OCI-LY3 (cell line): ENCODE data around the gene JAKMIP1.

Experiments
- H2AFZ ChIP-seq: fragments of 200-600, 300-600 bp; shearing (Covaris generic); 2 replicates; pipeline ENCODE4 v1.6.0; 2014; ENCODE audit warnings: antibody characterized with exemption, low read depth, low read length
- H3K27ac ChIP-seq: fragments of 200-600, 300-600 bp; sonication (generic); 2 replicates; pipeline ENCODE4 v1.5.1; 2014; ENCODE audit warnings: mild to moderate bottlenecking, low read length, moderate library complexity, mixed read lengths
- H3K27me3 ChIP-seq: fragments of 200-600, 300-600 bp; sonication (generic); 2 replicates; pipeline ENCODE4 v1.6.1; 2014; ENCODE audit warnings: low read depth, low read length, mixed read lengths
- H3K36me3 ChIP-seq: fragments of 200-600, 300-600 bp; sonication (generic); replicated peaks from 2 replicates; pipeline ENCODE3; 2014; ENCODE audit warnings: low read depth, low read length, mixed read lengths
- H3K4me1 ChIP-seq: fragments of 300-600, 200-600 bp; sonication (generic); 2 replicates; pipeline ENCODE4 v1.6.1; 2014; ENCODE audit warnings: low read length, mixed read lengths
- H3K4me2 ChIP-seq: fragments of 200-600, 300-600 bp; sonication (generic); 2 replicates; pipeline ENCODE4 v1.6.1; 2014; ENCODE audit warnings: low read length, mixed read lengths
- H3K4me3 ChIP-seq: fragments of 300-600, 200-600 bp; sonication (generic); 2 replicates; pipeline ENCODE4 v1.5.1; 2014; ENCODE audit warnings: antibody characterized with exemption, mild to moderate bottlenecking, low read length, moderate library complexity
- H3K79me2 ChIP-seq: fragments of 300-600, 200-600 bp; shearing (Covaris generic); 2 replicates; pipeline ENCODE4 v1.6.1; 2014; ENCODE audit warnings: mild to moderate bottlenecking, low read length, mixed read lengths
- H3K9ac ChIP-seq: fragments of 300-600, 200-600 bp; shearing (Covaris generic); 2 replicates; pipeline ENCODE4 v1.6.0; 2014; ENCODE audit warnings: mild to moderate bottlenecking, low read length, moderate library complexity
- H3K9me3 ChIP-seq: fragments of 200-600, 300-600 bp; shearing (Covaris generic); 2 replicates; pipeline ENCODE4 v1.6.1; 2014; ENCODE audit warnings: low read length, mixed read lengths; ENCODE audit not compliant: insufficient read depth
- H4K20me1 ChIP-seq: fragments of 200-600, 300-600 bp; sonication (generic); 2 replicates; pipeline ENCODE4 v1.6.1; 2016; ENCODE audit warnings: low read length, mixed read lengths; ENCODE audit not compliant: insufficient read depth
- EZH2phosphoT487 ChIP-seq: fragments of 200-600 bp; shearing (Covaris generic); IDR thresholded peaks from 2 replicates; pipeline ENCODE4 v1.6.1; 2018; ENCODE audit warnings: antibody characterized with exemption, mixed run types, low read depth
- TF ChIP-seq, protein P1 (sequence below): fragments of 200-600, 300-600 bp; sonication (generic); IDR thresholded peaks from 2 replicates; pipeline ENCODE4 v1.5.1; 2014; ENCODE audit warnings: antibody characterized with exemption, low read length, low read depth

The JAKMIP1 gene

DNA sequence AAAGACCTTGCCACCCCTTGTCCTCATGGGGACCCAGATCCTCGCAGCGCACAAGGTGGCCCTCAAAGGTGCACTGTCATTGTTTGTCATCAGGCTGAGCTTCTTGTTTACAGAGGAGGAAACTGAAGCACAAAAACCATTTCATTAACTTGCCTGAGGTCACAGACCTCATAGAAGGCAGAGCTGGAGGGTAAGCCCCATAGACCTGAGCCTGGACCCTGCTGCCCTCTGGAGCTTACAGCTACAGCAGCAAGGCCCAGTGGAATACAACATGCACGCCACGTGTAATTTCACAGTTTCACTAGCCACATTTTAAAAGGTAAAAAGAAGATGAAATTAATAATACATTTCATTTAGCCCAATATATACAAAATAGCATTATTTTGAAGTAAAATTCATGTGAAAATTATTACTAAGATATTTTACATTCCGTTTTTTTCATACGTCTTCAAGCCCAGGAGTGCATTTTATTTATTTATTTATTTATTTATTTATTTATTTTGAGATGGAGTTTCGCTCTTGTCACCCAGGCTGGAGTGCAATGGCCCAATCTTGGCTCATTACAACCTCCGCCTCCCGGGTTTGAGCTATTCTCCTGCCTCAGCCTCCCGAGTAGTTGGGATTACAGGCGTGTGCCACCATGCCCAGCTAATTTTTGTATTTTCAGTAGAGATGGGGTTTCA, 8.8 kb downstream of the JAKMIP1 start:
- H2AFZ ChIP-seq, result no peak overlapping the region
- H3K36me3 ChIP-seq, result no peaks in the 10 kb centered on the region
- no peak overlapping the region for H3K4me2 ChIP-seq
- H3K27ac ChIP-seq, result no peak overlapping the region
- no peaks in the 10 kb centered on the region for H3K9me3 ChIP-seq
- H4K20me1 ChIP-seq, result no peaks in the 10 kb centered on the region
- TF ChIP-seq EZH2phosphoT487, result no peak
- TF ChIP-seq, protein P1, sequence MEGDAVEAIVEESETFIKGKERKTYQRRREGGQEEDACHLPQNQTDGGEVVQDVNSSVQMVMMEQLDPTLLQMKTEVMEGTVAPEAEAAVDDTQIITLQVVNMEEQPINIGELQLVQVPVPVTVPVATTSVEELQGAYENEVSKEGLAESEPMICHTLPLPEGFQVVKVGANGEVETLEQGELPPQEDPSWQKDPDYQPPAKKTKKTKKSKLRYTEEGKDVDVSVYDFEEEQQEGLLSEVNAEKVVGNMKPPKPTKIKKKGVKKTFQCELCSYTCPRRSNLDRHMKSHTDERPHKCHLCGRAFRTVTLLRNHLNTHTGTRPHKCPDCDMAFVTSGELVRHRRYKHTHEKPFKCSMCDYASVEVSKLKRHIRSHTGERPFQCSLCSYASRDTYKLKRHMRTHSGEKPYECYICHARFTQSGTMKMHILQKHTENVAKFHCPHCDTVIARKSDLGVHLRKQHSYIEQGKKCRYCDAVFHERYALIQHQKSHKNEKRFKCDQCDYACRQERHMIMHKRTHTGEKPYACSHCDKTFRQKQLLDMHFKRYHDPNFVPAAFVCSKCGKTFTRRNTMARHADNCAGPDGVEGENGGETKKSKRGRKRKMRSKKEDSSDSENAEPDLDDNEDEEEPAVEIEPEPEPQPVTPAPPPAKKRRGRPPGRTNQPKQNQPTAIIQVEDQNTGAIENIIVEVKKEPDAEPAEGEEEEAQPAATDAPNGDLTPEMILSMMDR, result no peak
- peaks cover 7% of the 10 kb centered on the region for H3K4me1 ChIP-seq
- H3K27me3 ChIP-seq, result no peaks in the 10 kb centered on the region
- no peak overlapping the region for H3K4me3 ChIP-seq
- H3K79me2 ChIP-seq, result no peaks in the 10 kb centered on the region
- no peak overlapping the region for H3K9ac ChIP-seq

DNA sequence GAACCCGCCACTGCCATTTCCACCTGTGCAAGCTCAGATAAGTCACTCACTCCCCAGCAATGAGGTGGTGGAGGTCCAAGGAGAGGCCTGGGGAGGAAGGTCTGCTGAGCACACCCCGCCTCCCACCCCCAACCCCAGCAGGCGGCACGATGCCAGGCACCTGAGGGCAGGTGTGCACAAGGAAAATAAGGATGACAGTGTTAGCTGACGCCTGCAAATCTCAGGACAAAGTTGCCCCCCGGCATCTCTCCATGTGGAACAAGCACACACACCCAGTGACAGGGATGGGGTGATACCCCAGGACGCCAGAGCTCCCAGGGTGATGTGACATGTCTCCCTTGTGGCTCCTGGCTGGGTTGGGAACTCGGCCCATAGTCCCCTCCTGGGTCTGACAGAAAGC, 9.9 kb downstream of the JAKMIP1 start:
- Histone ChIP-seq H3K36me3 (no peaks in the 10 kb centered on the region), H4K20me1 (no peaks in the 10 kb centered on the region), H3K27ac (no peak overlapping the region), H3K9ac (no peak overlapping the region), H3K4me3 (no peak overlapping the region), H3K4me1 (peaks cover 7% of the 10 kb centered on the region), H3K79me2 (no peaks in the 10 kb centered on the region), H2AFZ (no peak overlapping the region), H3K27me3 (no peaks in the 10 kb centered on the region), H3K9me3 (no peaks in the 10 kb centered on the region), H3K4me2 (no peak overlapping the region)
- no peak for TF ChIP-seq EZH2phosphoT487
- TF ChIP-seq, protein P1, result no peak

GRCh38 chr4:6189511-6189910, 10.8 kb downstream of the JAKMIP1 start:
- no peak for TF ChIP-seq EZH2phosphoT487
- TF ChIP-seq, protein P1, result no peak
- Histone ChIP-seq H3K36me3 (no peaks in the 10 kb centered on the region), H2AFZ (no peak overlapping the region), H3K9me3 (no peaks in the 10 kb centered on the region), H3K4me1 (peaks cover 7% of the 10 kb centered on the region), H3K79me2 (no peaks in the 10 kb centered on the region), H3K4me2 (no peak overlapping the region), H3K27ac (no peak overlapping the region), H3K27me3 (no peaks in the 10 kb centered on the region), H3K9ac (no peak overlapping the region), H3K4me3 (no peak overlapping the region), H4K20me1 (no peaks in the 10 kb centered on the region)

GRCh38 chr4:6188687-6189305, 11.6 kb downstream of the JAKMIP1 start:
- peaks cover 7% of the 10 kb centered on the region for H3K4me1 ChIP-seq
- TF ChIP-seq, protein P1, result no peak
- no peak for TF ChIP-seq EZH2phosphoT487
- H3K36me3 ChIP-seq, result no peaks in the 10 kb centered on the region
- H3K9ac ChIP-seq, result no peak overlapping the region
- no peak overlapping the region for H2AFZ ChIP-seq
- no peak overlapping the region for H3K4me3 ChIP-seq
- no peaks in the 10 kb centered on the region for H3K79me2 ChIP-seq
- H3K4me2 ChIP-seq, result no peak overlapping the region
- H4K20me1 ChIP-seq, result no peaks in the 10 kb centered on the region
- no peaks in the 10 kb centered on the region for H3K27me3 ChIP-seq
- H3K9me3 ChIP-seq, result no peaks in the 10 kb centered on the region
- H3K27ac ChIP-seq, result no peak overlapping the region
